Measurements from ENCODE around the gene SLC44A3.

Gene SLC44A3

GRCh38 chr1:94894630-94895029, 74.5 kb downstream of the SLC44A3 start:
- Histone ChIP-seq H3K36me3 (ENCODE audit: insufficient read depth, low read length) (peaks cover 22% of the 10 kb centered on the region; the same call in 1 of the 2 replicates), H3K4me3 (ENCODE audit: low read length, poor library complexity, severe bottlenecking) (no peak overlapping the region), H2AFZ (ENCODE audit: low read length) (no peak overlapping the region), H3K9me2 (replicated peaks; ENCODE audit: low read depth, low read length) (no peaks in the 10 kb centered on the region), H3F3A (ENCODE audit: low read depth) (no peaks in the 10 kb centered on the region), H3K9ac (ENCODE audit: low read depth, low read length, poor library complexity, severe bottlenecking) (no peak overlapping the region), H3K4me2 (ENCODE audit: low read depth, low read length, poor library complexity, severe bottlenecking) (no peak overlapping the region), H3K27me3 (ENCODE audit: insufficient read depth, low read length, poor library complexity, severe bottlenecking) (no peaks in the 10 kb centered on the region), H3K4me1 (ENCODE audit: insufficient read depth, low read length, poor library complexity, severe bottlenecking) (peaks cover 12% of the 10 kb centered on the region), H4K20me1 (ENCODE audit: insufficient read depth, low read length, poor library complexity, severe bottlenecking) (no peaks in the 10 kb centered on the region), H3K79me2 (ENCODE audit: insufficient read depth, low read length) (no peaks in the 10 kb centered on the region), H3K9me3 (ENCODE audit: insufficient read depth, low read depth, low read length) (no peaks in the 10 kb centered on the region)
- no peak for TF ChIP-seq EZH2phosphoT487 (IDR thresholded peaks at IDR 0.05; ENCODE audit: borderline replicate concordance)
- TF ChIP-seq, protein P1, sequence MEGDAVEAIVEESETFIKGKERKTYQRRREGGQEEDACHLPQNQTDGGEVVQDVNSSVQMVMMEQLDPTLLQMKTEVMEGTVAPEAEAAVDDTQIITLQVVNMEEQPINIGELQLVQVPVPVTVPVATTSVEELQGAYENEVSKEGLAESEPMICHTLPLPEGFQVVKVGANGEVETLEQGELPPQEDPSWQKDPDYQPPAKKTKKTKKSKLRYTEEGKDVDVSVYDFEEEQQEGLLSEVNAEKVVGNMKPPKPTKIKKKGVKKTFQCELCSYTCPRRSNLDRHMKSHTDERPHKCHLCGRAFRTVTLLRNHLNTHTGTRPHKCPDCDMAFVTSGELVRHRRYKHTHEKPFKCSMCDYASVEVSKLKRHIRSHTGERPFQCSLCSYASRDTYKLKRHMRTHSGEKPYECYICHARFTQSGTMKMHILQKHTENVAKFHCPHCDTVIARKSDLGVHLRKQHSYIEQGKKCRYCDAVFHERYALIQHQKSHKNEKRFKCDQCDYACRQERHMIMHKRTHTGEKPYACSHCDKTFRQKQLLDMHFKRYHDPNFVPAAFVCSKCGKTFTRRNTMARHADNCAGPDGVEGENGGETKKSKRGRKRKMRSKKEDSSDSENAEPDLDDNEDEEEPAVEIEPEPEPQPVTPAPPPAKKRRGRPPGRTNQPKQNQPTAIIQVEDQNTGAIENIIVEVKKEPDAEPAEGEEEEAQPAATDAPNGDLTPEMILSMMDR (conservative IDR thresholded peaks at IDR 0.05; ENCODE audit: low read length) = no peak

- TF ChIP-seq EZH2phosphoT487 (IDR thresholded peaks at IDR 0.05; ENCODE audit: borderline replicate concordance) = no peak
- TF ChIP-seq, protein P1 (conservative IDR thresholded peaks at IDR 0.05; ENCODE audit: low read length) = no peak
- Histone ChIP-seq H3K4me2 (ENCODE audit: low read depth, low read length, poor library complexity, severe bottlenecking) (no peak overlapping the region), H3K9ac (ENCODE audit: low read depth, low read length, poor library complexity, severe bottlenecking) (no peak overlapping the region), H3K4me3 (ENCODE audit: low read length, poor library complexity, severe bottlenecking) (no peak overlapping the region), H3K4me1 (ENCODE audit: insufficient read depth, low read length, poor library complexity, severe bottlenecking) (peaks cover 12% of the 10 kb centered on the region), H3F3A (ENCODE audit: low read depth) (no peaks in the 10 kb centered on the region), H2AFZ (ENCODE audit: low read length) (no peak overlapping the region), H3K9me3 (ENCODE audit: insufficient read depth, low read depth, low read length) (no peaks in the 10 kb centered on the region), H3K9me2 (replicated peaks; ENCODE audit: low read depth, low read length) (no peaks in the 10 kb centered on the region), H3K79me2 (ENCODE audit: insufficient read depth, low read length) (no peaks in the 10 kb centered on the region), H4K20me1 (ENCODE audit: insufficient read depth, low read length, poor library complexity, severe bottlenecking) (no peaks in the 10 kb centered on the region), H3K36me3 (ENCODE audit: insufficient read depth, low read length) (peaks cover 25% of the 10 kb centered on the region; the same call in 1 of the 2 replicates), H3K27me3 (ENCODE audit: insufficient read depth, low read length, poor library complexity, severe bottlenecking) (no peaks in the 10 kb centered on the region)
Measured at GRCh38 chr1:94895518-94895917, 75.4 kb downstream of the SLC44A3 start.

DNA sequence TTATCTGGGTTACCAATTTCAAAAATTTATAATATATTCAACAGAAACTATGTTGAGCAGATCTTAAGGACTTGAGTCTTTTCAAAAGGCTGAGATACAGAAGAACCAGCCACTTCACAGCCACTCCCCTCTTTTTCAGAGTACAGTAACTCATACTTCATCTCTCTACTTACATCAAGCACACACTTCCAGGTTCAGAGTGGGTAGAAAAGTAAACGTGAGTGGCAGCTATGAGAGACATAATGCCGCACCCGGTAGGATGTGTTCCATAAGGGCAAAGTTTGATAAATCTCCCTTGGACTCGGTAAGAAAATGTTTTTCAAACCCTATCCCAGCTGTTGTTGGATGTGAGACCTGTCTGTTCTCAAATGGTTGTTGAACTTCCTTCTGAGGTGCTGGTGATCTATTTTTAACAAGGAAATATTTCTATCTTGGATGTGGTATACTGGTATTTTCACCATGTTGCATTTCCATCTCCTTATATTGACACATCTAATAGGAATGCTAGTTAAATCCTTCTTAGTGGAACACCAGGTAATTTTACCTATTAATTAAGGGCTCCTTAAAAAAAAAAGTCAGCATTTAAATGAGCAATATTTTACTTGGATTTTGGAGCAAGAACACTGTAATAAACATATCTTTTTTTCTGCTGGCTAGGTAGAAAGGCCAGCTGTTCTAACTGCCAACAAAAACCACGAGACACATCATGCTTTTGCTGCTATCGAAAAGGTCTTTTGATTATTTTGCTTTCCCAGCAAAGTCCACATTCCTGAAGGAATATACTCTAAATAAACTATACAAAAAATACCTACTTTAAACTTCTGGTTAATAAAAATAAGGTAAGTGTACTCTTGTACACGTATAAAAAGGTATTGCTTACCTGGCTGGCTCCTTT, 78.6 kb downstream of the SLC44A3 start:
- Histone ChIP-seq H3K9ac (ENCODE audit: low read depth, low read length, poor library complexity, severe bottlenecking) (no peak overlapping the region), H3F3A (ENCODE audit: low read depth) (no peaks in the 10 kb centered on the region), H3K4me1 (ENCODE audit: insufficient read depth, low read length, poor library complexity, severe bottlenecking) (peaks cover 12% of the 10 kb centered on the region), H3K9me2 (replicated peaks; ENCODE audit: low read depth, low read length) (no peaks in the 10 kb centered on the region), H4K20me1 (ENCODE audit: insufficient read depth, low read length, poor library complexity, severe bottlenecking) (no peaks in the 10 kb centered on the region), H2AFZ (ENCODE audit: low read length) (no peak overlapping the region), H3K4me3 (ENCODE audit: low read length, poor library complexity, severe bottlenecking) (no peak overlapping the region), H3K4me2 (ENCODE audit: low read depth, low read length, poor library complexity, severe bottlenecking) (peak overlapping the region; percentile 25), H3K27me3 (ENCODE audit: insufficient read depth, low read length, poor library complexity, severe bottlenecking) (no peaks in the 10 kb centered on the region), H3K36me3 (ENCODE audit: insufficient read depth, low read length) (peaks cover 34% of the 10 kb centered on the region; the same call in 1 of the 2 replicates), H3K9me3 (ENCODE audit: insufficient read depth, low read depth, low read length) (no peaks in the 10 kb centered on the region), H3K79me2 (ENCODE audit: insufficient read depth, low read length) (no peaks in the 10 kb centered on the region)
- TF ChIP-seq, protein P1 (conservative IDR thresholded peaks at IDR 0.05; ENCODE audit: low read length) = no peak
- no peak for TF ChIP-seq EZH2phosphoT487 (IDR thresholded peaks at IDR 0.05; ENCODE audit: borderline replicate concordance)

Data from Loucy (cell line).